HG02943 (cell line): Measurements from ENCODE around the gene ZBTB7B.

Experiments
- ATAC-seq: cut with Tn5 transposase; IDR thresholded peaks from one replicate; pipeline ENCODE4 v1.9.1; 2021; ENCODE audit warnings: mild to moderate bottlenecking, low read depth, moderate library complexity; ENCODE audit not compliant: unreplicated experiment

Gene ZBTB7B

GRCh38 chr1:155034318-155035208 is 32.0 kb downstream of the ZBTB7B start:
- ATAC-seq, result no peak

DNA sequence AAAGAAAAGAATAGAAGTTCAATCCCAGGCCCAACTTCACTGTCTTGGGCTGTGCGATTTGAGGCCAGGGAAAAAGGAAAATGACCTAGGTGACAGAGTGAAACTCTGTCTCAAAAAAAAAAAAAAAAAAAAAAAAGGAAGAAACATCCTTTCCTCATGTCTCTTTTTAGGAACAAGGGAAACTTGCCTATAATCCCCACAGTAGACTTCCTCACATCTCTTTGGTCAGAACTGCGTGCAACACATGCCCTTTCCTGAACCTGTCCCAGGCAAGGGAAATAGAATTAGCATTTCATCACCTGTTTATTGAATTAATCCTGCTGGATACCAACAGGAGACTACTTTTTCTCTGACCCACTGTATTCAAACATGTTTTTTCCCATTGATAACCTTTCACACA is 33.3 kb downstream of the ZBTB7B start:
- ATAC-seq, result no peak

DNA sequence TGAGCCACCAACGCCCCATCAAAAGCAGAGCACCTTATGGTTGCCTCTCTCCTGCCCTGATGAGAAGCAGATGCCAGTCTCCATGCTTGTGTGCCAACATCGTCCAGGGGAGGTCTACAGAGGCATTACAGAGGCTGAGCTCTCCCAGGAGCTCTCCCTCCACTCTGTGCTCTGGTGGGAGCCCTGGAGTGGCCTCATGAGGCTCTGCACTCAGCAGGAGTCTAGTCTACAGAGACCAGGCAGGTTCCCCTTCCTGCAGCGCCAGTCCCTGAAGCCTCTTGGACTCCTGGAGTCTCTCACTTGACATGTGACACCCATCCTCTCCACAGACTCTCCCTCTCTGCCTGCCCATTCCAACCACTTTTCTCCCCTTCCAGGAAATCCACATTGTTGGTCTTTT is 34.4 kb downstream of the ZBTB7B start:
- no peak for ATAC-seq

DNA sequence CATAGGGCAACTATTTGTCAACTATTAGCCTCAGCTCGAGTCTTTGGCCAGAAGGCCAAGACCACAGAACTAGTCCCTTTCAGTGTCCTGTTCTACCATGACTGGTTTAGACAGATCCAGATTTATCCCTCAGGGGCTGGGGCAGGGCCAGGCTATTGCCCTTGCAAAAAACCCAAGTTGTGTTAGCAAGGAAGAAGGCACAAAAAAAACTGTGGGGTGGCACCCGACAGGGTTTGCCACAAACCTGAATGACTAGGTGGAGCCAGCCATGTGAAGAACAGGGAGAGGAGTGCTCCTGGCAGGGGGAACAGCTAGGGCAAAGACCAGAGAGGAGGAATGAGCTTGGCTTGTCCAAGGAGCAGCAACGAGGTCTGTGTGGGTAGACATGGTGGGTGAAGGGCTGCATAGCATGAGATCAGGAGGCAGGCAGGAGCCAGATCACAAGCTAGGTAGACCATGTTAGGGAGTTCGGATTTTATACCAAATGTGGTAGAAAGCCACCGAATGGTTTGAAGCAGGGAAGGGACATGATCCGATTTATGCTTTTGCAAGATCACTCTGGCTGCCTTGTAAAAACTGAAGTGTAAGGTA is 35.3 kb downstream of the ZBTB7B start:
- ATAC-seq, result no peak

- ATAC-seq, result no peak
Observed at GRCh38 chr1:155038602-155039307, 36.2 kb downstream of the ZBTB7B start.

DNA sequence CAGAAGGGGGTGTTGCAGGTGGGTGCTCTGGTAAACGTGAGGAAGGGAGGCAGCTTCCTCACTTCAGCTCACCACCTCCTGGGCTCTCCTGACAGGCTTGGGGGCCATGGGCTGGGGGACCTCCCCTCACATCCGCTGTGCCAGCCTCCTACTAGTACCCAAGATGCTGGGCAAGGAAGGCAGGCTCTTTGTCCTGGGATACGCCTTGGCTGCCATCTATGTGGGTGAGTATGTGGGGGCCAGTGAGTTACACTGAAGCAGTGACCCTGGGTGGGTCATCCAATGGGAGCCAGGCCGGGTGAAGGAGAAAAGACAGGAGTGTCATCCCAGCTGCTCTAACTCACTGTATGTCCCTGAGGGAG is 36.7 kb downstream of the ZBTB7B start:
- ATAC-seq, result no peak

GRCh38 chr1:155040358-155041093 is 37.9 kb downstream of the ZBTB7B start:
- no peak for ATAC-seq

DNA sequence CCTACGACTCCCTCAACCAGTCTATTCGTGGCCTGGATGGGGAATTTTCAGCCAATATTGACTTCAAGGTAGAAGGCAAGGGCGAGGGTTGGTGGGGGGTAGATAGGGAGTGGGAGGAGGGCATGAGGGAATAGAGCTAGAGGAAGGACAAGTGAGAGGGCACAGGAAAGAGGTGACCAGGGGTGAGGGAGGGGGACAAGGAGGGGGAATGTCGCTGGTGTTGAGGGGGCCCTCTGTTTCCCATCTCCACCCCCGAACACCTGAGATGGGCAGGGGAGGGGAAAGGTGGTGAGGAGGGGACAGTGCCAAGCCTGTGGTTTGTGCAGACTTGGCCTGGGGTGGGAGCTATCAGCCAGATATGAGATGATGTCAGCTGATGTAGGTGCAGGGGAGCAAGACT is 40.2 kb downstream of the ZBTB7B start:
- ATAC-seq, result no peak

- no peak for ATAC-seq
Observed at GRCh38 chr1:155043301-155043702, 40.7 kb downstream of the ZBTB7B start.

DNA sequence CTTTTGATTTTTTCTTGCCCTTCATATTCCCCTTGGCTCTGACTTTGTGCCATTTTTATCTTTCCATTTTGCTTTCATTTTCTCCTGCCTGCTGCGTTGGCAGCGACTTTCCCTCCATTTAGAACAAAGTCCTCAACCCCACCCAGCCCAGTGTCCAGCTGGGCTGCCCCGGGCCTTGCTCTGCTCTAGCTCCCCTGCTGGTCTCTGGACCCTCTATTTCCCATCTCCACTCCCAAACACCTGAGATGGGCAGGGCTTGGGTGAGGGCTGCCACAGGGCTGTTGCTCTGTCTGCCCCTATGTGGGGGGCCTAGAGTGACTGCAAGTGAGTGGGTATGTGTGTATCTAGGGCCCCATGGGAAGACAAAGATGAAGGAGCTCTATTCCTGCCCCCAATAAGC is 41.2 kb downstream of the ZBTB7B start:
- no peak for ATAC-seq

GRCh38 chr1:155044365-155044764 is 41.8 kb downstream of the ZBTB7B start:
- no peak for ATAC-seq

DNA sequence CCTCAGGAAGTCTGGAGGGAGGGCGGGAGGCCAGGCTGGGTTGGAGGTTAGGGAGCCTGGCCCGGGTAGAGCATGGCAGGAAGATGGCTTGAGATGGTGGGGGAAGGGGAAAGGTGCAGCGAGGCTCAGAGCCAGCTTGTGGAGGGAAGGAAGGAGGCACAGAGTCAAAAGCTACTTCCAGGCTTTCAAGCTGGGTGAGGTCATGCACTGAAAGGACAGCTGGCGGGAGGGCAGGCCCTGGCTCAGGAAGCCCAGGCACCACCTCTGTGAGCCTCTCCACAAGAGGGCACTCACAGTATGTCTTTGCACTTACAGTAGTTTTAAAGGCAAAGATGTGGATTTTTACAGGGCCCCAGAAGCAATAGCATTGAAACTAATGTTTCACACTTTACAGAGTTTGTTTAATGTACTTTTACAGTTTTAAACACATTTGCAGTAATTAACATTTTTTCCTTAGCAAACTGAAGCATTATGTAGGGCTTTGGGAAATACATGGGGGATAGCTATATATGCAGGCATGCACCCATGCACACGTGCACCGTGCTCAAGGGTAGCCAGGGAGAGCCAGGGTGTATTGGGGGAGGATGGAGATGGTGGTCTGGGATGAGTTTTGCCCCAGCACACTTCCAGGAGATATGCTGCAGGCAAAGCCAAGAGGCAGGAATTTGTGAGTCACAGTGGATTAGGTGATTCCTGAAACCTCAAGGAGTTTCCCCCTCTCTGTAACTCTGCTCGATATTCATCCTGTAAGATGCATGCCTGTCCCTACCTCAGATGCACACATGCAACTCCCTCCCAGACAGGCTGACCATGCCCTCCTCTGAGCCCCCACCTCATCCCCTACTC is 42.4 kb downstream of the ZBTB7B start:
- ATAC-seq, result no peak

DNA sequence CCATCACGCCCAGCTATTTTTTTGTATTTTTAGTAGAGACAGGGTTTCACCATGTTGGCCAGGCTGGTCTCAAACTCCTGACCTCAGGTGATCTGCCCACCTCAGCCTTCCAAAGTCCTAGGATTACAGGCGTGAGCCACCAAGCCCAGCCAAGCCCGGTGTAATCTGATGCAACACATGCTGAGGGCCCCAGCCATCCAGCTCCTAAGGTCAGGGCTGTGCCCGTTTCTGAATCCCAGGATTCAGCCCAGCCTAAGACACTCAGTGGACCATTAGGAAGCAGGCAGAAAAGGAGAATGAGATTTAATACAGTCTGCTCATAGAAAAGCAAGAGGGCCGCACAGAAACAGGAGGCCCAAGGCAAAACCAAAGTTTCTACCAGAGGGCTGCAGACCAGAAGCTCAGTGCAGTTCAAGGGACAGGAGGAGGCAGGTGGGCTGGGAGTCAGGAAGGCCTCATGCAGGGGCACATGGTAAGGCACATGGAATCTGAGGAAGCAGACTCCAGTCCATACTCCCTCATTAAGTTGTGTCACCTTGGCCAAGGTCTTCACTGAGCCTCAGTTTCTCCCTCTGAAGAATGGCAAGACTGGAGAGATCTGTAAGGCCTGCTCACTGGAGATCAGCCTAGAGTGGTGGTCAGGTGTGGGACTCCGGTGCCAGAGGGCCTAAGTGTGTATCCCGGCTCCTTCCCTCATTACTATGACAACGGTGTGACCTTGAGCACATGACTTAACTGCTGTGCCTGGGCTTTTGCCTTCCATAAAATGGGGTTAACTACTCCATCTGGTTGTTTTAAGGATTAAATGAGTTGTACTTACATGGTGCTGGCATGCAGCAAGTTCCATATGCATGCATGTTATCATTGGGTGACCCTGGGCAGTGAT is 46.1 kb downstream of the ZBTB7B start:
- ATAC-seq, result no peak

- no peak for ATAC-seq
Observed at GRCh38 chr1:155049651-155050559, 47.3 kb downstream of the ZBTB7B start.

GRCh38 chr1:155050560-155051341 is 48.1 kb downstream of the ZBTB7B start, which contains the start of gene ADAM15:
Gene ADAM15 (plus strand): TSS chr1:155051316. CDS start chr1:155051387, 71 bp downstream.
- no peak for ATAC-seq

GRCh38 chr1:155051342-155051776 is 48.8 kb downstream of the ZBTB7B start:
- no peak for ATAC-seq

- ATAC-seq, result no peak
Observed at GRCh38 chr1:155051777-155052398, 49.3 kb downstream of the ZBTB7B start.
